Glutamatergic neuron (in vitro differentiated cells): Measurements from ENCODE around the gene SERTAD2. TPM values are rescaled to one million over a fixed set of nuclear protein-coding genes. Genes with fewer than 3 reads are reported as not detected.

ENCODE experiments used
- DNase-seq: peaks from one replicate; pipeline ENCODE4 v3.0.0; 2022
- H3K27ac Mint-ChIP-seq: one replicate; pipeline ENCODE4 v1.8.0; 2020; ENCODE audit warnings: mild to moderate bottlenecking, mixed read lengths, inconsistent platforms; ENCODE audit not compliant: unreplicated experiment
- H3K27me3 Mint-ChIP-seq: one replicate; pipeline ENCODE4 v1.8.0; 2020; ENCODE audit warnings: mild to moderate bottlenecking, moderate library complexity, mixed read lengths, inconsistent platforms; ENCODE audit not compliant: unreplicated experiment
- H3K36me3 Mint-ChIP-seq: one replicate; pipeline ENCODE4 v1.8.0; 2020; ENCODE audit warnings: mild to moderate bottlenecking, mixed read lengths, inconsistent platforms; ENCODE audit not compliant: unreplicated experiment
- H3K4me1 Mint-ChIP-seq: one replicate; pipeline ENCODE4 v1.8.0; 2020; ENCODE audit warnings: mild to moderate bottlenecking, low read depth, mixed read lengths, inconsistent platforms; ENCODE audit not compliant: unreplicated experiment
- H3K4me3 Mint-ChIP-seq: one replicate; pipeline ENCODE4 v1.8.0; 2020; ENCODE audit warnings: mild to moderate bottlenecking, mixed read lengths, inconsistent platforms; ENCODE audit not compliant: unreplicated experiment
- H3K9me3 Mint-ChIP-seq: one replicate; pipeline ENCODE4 v1.8.0; 2020; ENCODE audit warnings: mild to moderate bottlenecking, moderate library complexity, mixed read lengths, inconsistent platforms; ENCODE audit not compliant: unreplicated experiment
- CTCF ChIP-seq: fragments of 200-600 bp; sonication (generic); IDR thresholded peaks from one replicate; pipeline ENCODE4 v1.5.0; 2021; ENCODE audit not compliant: partially characterized antibody, unreplicated experiment
- total RNA-seq: library from RNA; stranded (reverse); fragmentation: NEBNext Ultra II Directional; extraction: Animal tissue kit (Norgen Biotek cat#: 25700); gene quantifications from one replicate; pipeline ENCODE4 v1.2.1, GENCODE V29; 2021; ENCODE audit not compliant: unreplicated experiment

Gene SERTAD2
- total RNA-seq, 1 donor from 2014 or later = 15.7 TPM

GRCh38 chr2:64631771-64632170 is 21.9 kb downstream of the SERTAD2 start:
- no peaks in the 10 kb centered on the region for H3K36me3 Mint-ChIP-seq
- H3K9me3 Mint-ChIP-seq = peaks cover 9% of the 10 kb centered on the region
- H3K27me3 Mint-ChIP-seq = peaks cover 6% of the 10 kb centered on the region
- peaks cover 61% of the 10 kb centered on the region for H3K4me1 Mint-ChIP-seq
- DNase-seq = no peak
- no peak for TF ChIP-seq CTCF
- H3K4me3 Mint-ChIP-seq = no peak overlapping the region
- H3K27ac Mint-ChIP-seq = peak overlapping the region; percentile 17

- TF ChIP-seq CTCF = no peak
- Mint-ChIP-seq H3K27ac (peak overlapping the region; percentile 28), H3K4me1 (peaks cover 55% of the 10 kb centered on the region), H3K9me3 (peaks cover 12% of the 10 kb centered on the region), H3K36me3 (no peaks in the 10 kb centered on the region), H3K4me3 (peak overlapping the region; percentile 32), H3K27me3 (peaks cover 7% of the 10 kb centered on the region)
- DNase-seq = no peak
Measured at GRCh38 chr2:64630752-64631151, 23.0 kb downstream of the SERTAD2 start.

DNA sequence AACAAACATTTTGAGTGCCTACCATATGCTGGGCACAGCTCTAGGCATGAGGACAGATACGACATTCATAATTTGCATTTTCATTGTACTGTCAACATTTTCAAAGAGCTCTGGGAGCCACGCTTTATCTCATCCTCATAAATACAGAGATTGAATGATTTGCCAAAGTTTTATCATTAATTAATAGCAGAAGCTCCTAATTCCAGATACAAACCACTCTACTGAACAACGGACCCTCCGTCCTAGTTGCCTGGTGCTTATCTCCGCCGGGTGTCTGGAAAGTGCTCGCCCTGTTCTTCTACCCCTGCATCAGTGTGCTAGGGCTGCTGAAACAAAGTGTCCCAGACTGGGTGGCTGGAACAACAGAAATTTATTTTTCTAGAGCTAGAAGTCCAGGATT is 23.8 kb downstream of the SERTAD2 start:
- no peak for TF ChIP-seq CTCF
- H3K4me3 Mint-ChIP-seq = no peak overlapping the region
- H3K4me1 Mint-ChIP-seq = peaks cover 49% of the 10 kb centered on the region
- peaks cover 8% of the 10 kb centered on the region for H3K27me3 Mint-ChIP-seq
- H3K9me3 Mint-ChIP-seq = peaks cover 12% of the 10 kb centered on the region
- H3K36me3 Mint-ChIP-seq = no peaks in the 10 kb centered on the region
- peak overlapping the region; percentile 19 for H3K27ac Mint-ChIP-seq
- DNase-seq = peak; percentile 2

DNA sequence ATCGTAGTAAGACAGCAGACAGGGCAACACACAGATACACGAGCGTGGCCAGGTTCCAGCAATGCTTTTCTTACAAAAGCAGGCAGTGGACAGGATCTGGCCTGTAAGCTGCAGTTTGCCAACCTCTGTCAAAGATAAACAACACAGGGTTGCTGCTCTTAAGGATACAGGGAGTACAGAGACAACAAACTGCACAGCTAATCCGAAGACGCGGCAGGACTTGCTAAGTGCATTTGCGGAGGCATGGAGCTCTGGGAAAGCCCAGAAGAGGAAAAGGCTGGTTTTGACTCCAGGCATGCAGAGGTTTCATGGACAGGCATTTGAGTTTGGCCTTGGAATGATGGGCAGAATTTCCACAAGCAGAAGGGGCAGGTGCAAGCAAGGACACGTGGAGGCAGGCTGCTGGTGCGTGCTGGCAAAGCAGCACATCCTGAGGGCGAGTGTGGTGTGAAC is 24.4 kb downstream of the SERTAD2 start:
- H3K4me1 Mint-ChIP-seq = peaks cover 44% of the 10 kb centered on the region
- no peak for TF ChIP-seq CTCF
- no peaks in the 10 kb centered on the region for H3K36me3 Mint-ChIP-seq
- DNase-seq = peak; percentile 11
- no peak overlapping the region for H3K4me3 Mint-ChIP-seq
- peak overlapping the region; percentile 19 for H3K27ac Mint-ChIP-seq
- peaks cover 8% of the 10 kb centered on the region for H3K27me3 Mint-ChIP-seq
- peaks cover 12% of the 10 kb centered on the region for H3K9me3 Mint-ChIP-seq

DNA sequence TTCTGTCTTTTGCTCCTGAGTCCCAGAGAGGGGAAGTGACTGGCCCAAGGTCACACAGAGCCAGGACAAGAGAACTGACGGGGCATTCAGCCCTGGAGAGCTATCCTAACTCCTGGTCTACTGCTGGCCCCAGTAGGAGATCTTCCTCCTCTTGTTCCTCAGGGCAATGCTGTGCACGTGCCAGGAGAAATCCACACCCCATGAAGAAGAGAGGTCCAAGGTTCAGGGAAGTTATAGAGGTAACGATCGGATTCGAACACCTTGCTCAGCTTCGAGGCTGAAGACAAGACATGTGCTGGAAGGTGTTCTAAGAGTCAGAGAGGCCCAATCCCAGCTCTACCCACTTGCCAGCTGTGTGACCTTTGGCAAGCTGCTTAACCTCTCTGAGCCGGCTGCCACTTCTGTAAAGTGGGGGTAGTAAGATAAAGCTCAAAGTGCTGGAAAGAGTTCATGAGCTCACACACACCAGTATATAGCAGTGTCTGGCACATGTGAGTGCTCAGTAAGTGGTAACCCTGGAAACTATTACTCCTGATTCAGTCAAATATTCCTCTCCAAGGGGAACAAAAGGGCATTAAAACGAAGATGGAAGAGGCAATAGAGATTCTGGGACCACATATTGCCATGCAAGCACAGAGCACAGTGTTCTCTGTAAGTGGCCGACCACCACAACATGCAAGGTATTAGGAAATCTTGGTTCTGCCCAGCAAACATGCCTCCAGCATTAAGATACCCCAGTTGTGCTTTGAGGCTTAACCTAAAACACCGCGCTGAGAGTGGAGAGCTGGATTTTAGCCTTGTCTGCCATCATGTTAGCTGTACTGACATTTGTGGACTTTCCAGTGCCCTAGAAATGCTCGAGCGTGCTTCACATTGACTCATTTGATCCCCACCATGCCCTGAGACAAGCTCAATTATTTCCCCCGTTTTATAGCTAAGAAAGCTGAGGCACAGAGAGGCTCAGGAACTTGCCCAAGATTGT is 25.6 kb downstream of the SERTAD2 start:
- Mint-ChIP-seq H3K4me1 (peaks cover 36% of the 10 kb centered on the region), H3K36me3 (no peaks in the 10 kb centered on the region), H3K27ac (no peak overlapping the region), H3K27me3 (peaks cover 11% of the 10 kb centered on the region), H3K9me3 (peaks cover 14% of the 10 kb centered on the region), H3K4me3 (no peak overlapping the region)
- TF ChIP-seq CTCF = no peak
- peak; percentile 4 for DNase-seq
